K562 (cell line): Measurements from ENCODE around the gene KAZALD1. TPM values are rescaled to one million over a fixed set of nuclear protein-coding genes. Genes with fewer than 3 reads are reported as not detected.

Experiments
- CBX3 ChIP-seq, 2 experiments: IDR thresholded peaks; 1 replicate in 1 of 2; 2 replicates in 1 of 2; pipeline ENCODE4 v1.6.1; 2012; ENCODE audit warnings: inconsistent platforms in 2 of 2, low read length in 2 of 2, borderline replicate concordance in 1 of 2, control low read depth in 1 of 2
- CC2D1A ChIP-seq: fragments of 450-650 bp; IDR thresholded peaks from 2 replicates; pipeline ENCODE4 v1.6.1; 2017; ENCODE audit warnings: mild to moderate bottlenecking
- CXXC5 ChIP-seq: fragments of 250-450 bp; sonication (Bioruptor Pico); IDR thresholded peaks from 2 replicates; pipeline ENCODE4 v1.8.0; 2022; ENCODE audit warnings: inconsistent platforms, mild to moderate bottlenecking, moderate library complexity
- ELF2 ChIP-seq: fragments of 250-450 bp; sonication (Bioruptor Pico); IDR thresholded peaks from 2 replicates; pipeline ENCODE4 v1.5.0; 2021; ENCODE audit warnings: mild to moderate bottlenecking
- GABPA ChIP-seq: fragments of 200-800 bp; sonication (Bioruptor generic); conservative IDR thresholded peaks from 2 replicates; pipeline ENCODE4 v1.6.1; 2016; ENCODE audit warnings: low read depth, missing genetic modification characterization, missing compliant biosample characterization
- JUND ChIP-seq, 2 experiments: IDR thresholded peaks; 2 replicates in 1 of 2; 3 replicates in 1 of 2; pipeline ENCODE4 v1.6.1; 2011; ENCODE audit warnings: borderline replicate concordance in 2 of 2, low read depth in 2 of 2, low read length in 2 of 2, improper control_type of control experiment in 1 of 2, missing biosample characterization in 1 of 2, missing genetic modification characterization in 1 of 2, missing genetic modification reagents in 1 of 2
- KAT7 ChIP-seq: sonication (generic); formaldehyde crosslinking; IDR thresholded peaks from 2 replicates; pipeline ENCODE4 v1.8.0; 2022; ENCODE audit warnings: missing genetic modification reagents, mild to moderate bottlenecking, borderline replicate concordance
- MAX ChIP-seq: sonication (generic); formaldehyde crosslinking; IDR thresholded peaks from 2 replicates; pipeline ENCODE4 v1.9.0; 2022; ENCODE audit warnings: mild to moderate bottlenecking, missing genetic modification reagents
- MLX ChIP-seq, 2 experiments: fragments of 450-650 bp in 1 of 2; sonication (generic) in 1 of 2; formaldehyde crosslinking; conservative IDR thresholded peaks; 2 replicates each; pipeline versions ENCODE4 v1.4.0 to v1.8.1; 2020 to 2022; ENCODE audit warnings: mild to moderate bottlenecking in 1 of 2, missing genetic modification reagents in 1 of 2
- MNT ChIP-seq, 2 experiments: fragments of 450-650 bp; conservative IDR thresholded peaks; 2 replicates each; pipeline ENCODE4 v1.6.1; 2017; ENCODE audit warnings: mild to moderate bottlenecking in 2 of 2, moderate library complexity in 2 of 2
- POU5F1 ChIP-seq: fragments of 150-350 bp; IDR thresholded peaks from 2 replicates; pipeline ENCODE4 v1.6.1; 2014; ENCODE audit warnings: borderline replicate concordance, low read length, low read depth, mild to moderate bottlenecking; ENCODE audit not compliant: partially characterized antibody
- SREBF2 ChIP-seq: sonication (generic); formaldehyde crosslinking; IDR thresholded peaks from 2 replicates; pipeline ENCODE4 v1.4.0; 2020; ENCODE audit warnings: mild to moderate bottlenecking, missing genetic modification reagents
- TCF3 ChIP-seq: sonication (generic); formaldehyde crosslinking; IDR thresholded peaks from 2 replicates; pipeline ENCODE4 v1.4.0; 2020; ENCODE audit warnings: mild to moderate bottlenecking, missing genetic modification reagents
- TEAD4 ChIP-seq, 2 experiments: sonication (generic) in 1 of 2; formaldehyde crosslinking in 1 of 2; IDR thresholded peaks; 2 replicates each; pipeline versions ENCODE4 v1.6.1 to v1.8.0; 2012 to 2022; ENCODE audit warnings: borderline replicate concordance in 1 of 2, inconsistent platforms in 1 of 2, low read length in 1 of 2, mild to moderate bottlenecking in 1 of 2, missing genetic modification reagents in 1 of 2
- ZBTB7A ChIP-seq: IDR thresholded peaks from 2 replicates; pipeline ENCODE4 v1.6.1; 2011; ENCODE audit warnings: low read depth, mild to moderate bottlenecking, low read length, moderate library complexity, borderline replicate concordance; ENCODE audit not compliant: control insufficient read depth
- ZBTB9 ChIP-seq: fragments of 450-650 bp; formaldehyde crosslinking; IDR thresholded peaks from 2 replicates; pipeline ENCODE4 v1.4.0; 2020; ENCODE audit warnings: mild to moderate bottlenecking, moderate library complexity
- ZC3H4 ChIP-seq: sonication (generic); formaldehyde crosslinking; IDR thresholded peaks from 2 replicates; pipeline ENCODE4 v1.9.0; 2021; ENCODE audit warnings: missing genetic modification reagents, borderline replicate concordance
- ZNF282 ChIP-seq: sonication (generic); formaldehyde crosslinking; IDR thresholded peaks from 2 replicates; pipeline ENCODE4 v1.8.1; 2023; ENCODE audit warnings: missing genetic modification reagents
- ZNF639 ChIP-seq, 2 experiments: fragments of 200-800 bp in 1 of 2; sonication (Bioruptor generic) in 1 of 2; sonication (generic) in 1 of 2; formaldehyde crosslinking in 1 of 2; IDR thresholded peaks in 1 of 2; conservative IDR thresholded peaks in 1 of 2; 2 replicates each; pipeline versions ENCODE4 v1.5.0 to v1.6.1; 2016 to 2020; ENCODE audit warnings: missing compliant biosample characterization in 1 of 2, missing genetic modification characterization in 1 of 2, missing genetic modification reagents in 1 of 2
- ZSCAN29 ChIP-seq: fragments of 450-650 bp; IDR thresholded peaks from 2 replicates; pipeline ENCODE4 v1.6.1; 2017
- polyA plus RNA-seq, 8 experiments: library from polyadenylated mRNA; depleted of rRNA in 4 of 8; stranded (reverse) in 5 of 8; unstranded in 3 of 8; fragments of >200 nt; fragmentation: Nextera tagmentation in 2 of 8; fragmentation: Illumina TruSeq in 1 of 8; extraction: Ambion mirVana in 2 of 8; extraction: Trizol in 1 of 8; gene quantifications; 2 replicates each; pipeline versions ENCODE4 v1.2.1 to v1.2.3, GENCODE V29; 2011 to 2014; ENCODE audit warnings: inconsistent platforms in 1 of 8, missing spikeins in 1 of 8
- total RNA-seq, 7 experiments: library from RNA; depleted of rRNA in 6 of 7; stranded (reverse); fragments of >200 nt in 6 of 7; fragmentation: Illumina TruSeq in 2 of 7; extraction: Trizol in 2 of 7; gene quantifications; 2 replicates each; pipeline versions ENCODE4 v1.2.1 to v1.2.3, GENCODE V29; 2011 to 2021; ENCODE audit warnings: low replicate concordance in 1 of 7

KAZALD1 gene
- total and polyA plus RNA-seq, 9 of the 15 experiments (the other 6 are each of a cell fraction or from before 2014, with no cell fraction given): 0.15 to 10.0 (median 4.9) TPM

- no peak for TF ChIP-seq ZC3H4 (CRISPR knock-in tag)
- no peak for TF ChIP-seq CC2D1A
- TF ChIP-seq MNT (conservative IDR thresholded peaks at IDR 0.05): peak in 1 of 2 experiments; percentile 33; a peak in 1 of 4 replicates
- 0 out of 2 replicates have a peak, but pooled peaks have one; percentile 14 for TF ChIP-seq JUND (IDR thresholded peaks at IDR 0.05; ENCODE audit: borderline replicate concordance, low read depth, low read length)
- TF ChIP-seq JUND (tag; IDR thresholded peaks at IDR 0.05; ENCODE audit: borderline replicate concordance, low read depth, low read length): no peak
- TF ChIP-seq ZNF282 (CRISPR knock-in tag): no peak
- peak; percentile 73 for TF ChIP-seq CXXC5 (CRISPR knock-in tag)
- peak; percentile 37; the same call in 1 of the 2 replicates for TF ChIP-seq GABPA (tag)
- no peak for TF ChIP-seq POU5F1
- TF ChIP-seq CBX3 (IDR thresholded peaks at IDR 0.05; ENCODE audit: borderline replicate concordance in 1 of 2, low read length in 2 of 2): no peak; a peak in 1 of 3 replicates
- 0 out of 2 replicates have a peak, but pooled peaks have one; percentile 17 for TF ChIP-seq TEAD4 (IDR thresholded peaks at IDR 0.05; ENCODE audit: low read length)
- no peak for TF ChIP-seq TEAD4 (CRISPR knock-in tag; IDR thresholded peaks at IDR 0.05; ENCODE audit: borderline replicate concordance)
- no peak for TF ChIP-seq ELF2
- TF ChIP-seq MAX (CRISPR knock-in tag): 0 out of 2 replicates have a peak, but pooled peaks have one; percentile 53
- no peak for TF ChIP-seq ZNF639 (CRISPR knock-in tag; conservative IDR thresholded peaks at IDR 0.05 in 1 of 2, IDR thresholded peaks at IDR 0.05 in 1 of 2)
- no peak for TF ChIP-seq MLX (CRISPR knock-in tag; conservative IDR thresholded peaks at IDR 0.05)
- no peak for TF ChIP-seq SREBF2 (CRISPR knock-in tag)
- 0 out of 2 replicates have a peak, but pooled peaks have one; percentile 23 for TF ChIP-seq ZBTB9
- TF ChIP-seq KAT7 (CRISPR knock-in tag): 0 out of 2 replicates have a peak, but pooled peaks have one; percentile 57
- TF ChIP-seq ZSCAN29: no peak
- no peak for TF ChIP-seq TCF3 (CRISPR knock-in tag)
- TF ChIP-seq ZBTB7A: peak; percentile 80; the same call in 1 of the 2 replicates
Observed at GRCh38 chr10:101060951-101061623, 702 bp upstream of the KAZALD1 start (continued).
